K562 (cell line): ENCODE measurements around the gene TTLL10.

ENCODE experiments used
- EP300 ChIP-seq: IDR thresholded peaks from 2 replicates; pipeline ENCODE4 v1.6.1; 2012; ENCODE audit warnings: low read length, improper control_type of control experiment
- ETV5 ChIP-seq: sonication (generic); formaldehyde crosslinking; IDR thresholded peaks from 2 replicates; pipeline ENCODE4 v1.4.0; 2020; ENCODE audit warnings: low read depth, mild to moderate bottlenecking, missing genetic modification reagents
- KAT8 ChIP-seq: fragments of 450-650 bp; IDR thresholded peaks from 2 replicates; pipeline ENCODE4 v1.6.1; 2016; ENCODE audit warnings: low read depth, mild to moderate bottlenecking
- NFRKB ChIP-seq: fragments of 450-650 bp; IDR thresholded peaks from 2 replicates; pipeline ENCODE4 v1.6.1; 2016; ENCODE audit warnings: low read depth
- POLR2AphosphoS5 ChIP-seq: IDR thresholded peaks from 2 replicates; pipeline ENCODE4 v1.6.1; 2011; ENCODE audit warnings: mild to moderate bottlenecking, low read depth, low read length, moderate library complexity; ENCODE audit not compliant: control insufficient read depth, insufficient read depth
- TAF1 ChIP-seq: IDR thresholded peaks from 2 replicates; pipeline ENCODE4 v1.6.1; 2011; ENCODE audit warnings: mild to moderate bottlenecking, low read length, moderate library complexity; ENCODE audit not compliant: insufficient read depth, control insufficient read depth, severe bottlenecking; ENCODE audit errors: extremely low read depth
- ZBTB7A ChIP-seq: IDR thresholded peaks from 2 replicates; pipeline ENCODE4 v1.6.1; 2011; ENCODE audit warnings: low read depth, mild to moderate bottlenecking, low read length, moderate library complexity, borderline replicate concordance; ENCODE audit not compliant: control insufficient read depth
- ZNF217 ChIP-seq: sonication (generic); formaldehyde crosslinking; IDR thresholded peaks from 2 replicates; pipeline ENCODE4 v1.8.0; 2022; ENCODE audit warnings: mild to moderate bottlenecking, missing genetic modification reagents
- ZNF384 ChIP-seq: IDR thresholded peaks from 2 replicates; pipeline ENCODE4 v1.6.1; 2012; ENCODE audit warnings: low read depth, low read length, improper control_type of control experiment

GRCh38 chr1:1216770-1217620, 43.3 kb downstream of the TTLL10 start:
- no peak for TF ChIP-seq POLR2AphosphoS5
- no peak for TF ChIP-seq EP300
- no peak for TF ChIP-seq NFRKB
- TF ChIP-seq ZNF217 (CRISPR knock-in tag): no peak
- no peak for TF ChIP-seq ETV5 (CRISPR knock-in tag)
- no peak for TF ChIP-seq ZBTB7A
- TF ChIP-seq KAT8: no peak
- TF ChIP-seq ZNF384: no peak
- TF ChIP-seq TAF1: no peak
